Loucy (cell line): ENCODE results near the gene EEFSEC.

ENCODE experiments used
- EZH2phosphoT487 ChIP-seq: fragments of 200-600 bp; IDR thresholded peaks from 2 replicates; pipeline ENCODE4 v1.6.1; 2018; ENCODE audit warnings: antibody characterized with exemption, mild to moderate bottlenecking, moderate library complexity, borderline replicate concordance
- TF ChIP-seq, protein P1 (sequence below): fragments of 200-600 bp; sonication (generic); conservative IDR thresholded peaks from 2 replicates; pipeline ENCODE4 v1.5.1; 2014; ENCODE audit warnings: mild to moderate bottlenecking, antibody characterized with exemption, low read length

DNA sequence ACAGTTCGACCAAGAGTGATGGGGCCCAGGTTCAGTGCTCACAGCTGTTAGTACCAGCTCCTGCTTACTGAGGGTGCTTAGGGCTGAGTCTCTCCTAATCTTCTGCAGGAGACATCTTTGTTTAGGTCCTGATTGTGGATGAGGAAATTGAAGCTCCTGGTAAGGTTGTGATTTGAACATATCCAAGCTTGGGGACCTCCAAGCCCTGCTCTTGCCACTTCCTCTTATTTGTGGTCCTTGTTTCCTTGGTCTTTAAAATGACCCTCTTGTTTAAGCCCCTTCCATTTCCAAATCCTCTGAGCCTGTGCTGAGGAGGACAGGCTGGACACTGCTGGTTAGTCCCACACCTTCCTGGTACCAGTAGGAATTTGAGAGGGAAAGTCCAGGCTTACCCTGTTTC, 87.0 kb downstream of the EEFSEC start:
- TF ChIP-seq, protein P1, sequence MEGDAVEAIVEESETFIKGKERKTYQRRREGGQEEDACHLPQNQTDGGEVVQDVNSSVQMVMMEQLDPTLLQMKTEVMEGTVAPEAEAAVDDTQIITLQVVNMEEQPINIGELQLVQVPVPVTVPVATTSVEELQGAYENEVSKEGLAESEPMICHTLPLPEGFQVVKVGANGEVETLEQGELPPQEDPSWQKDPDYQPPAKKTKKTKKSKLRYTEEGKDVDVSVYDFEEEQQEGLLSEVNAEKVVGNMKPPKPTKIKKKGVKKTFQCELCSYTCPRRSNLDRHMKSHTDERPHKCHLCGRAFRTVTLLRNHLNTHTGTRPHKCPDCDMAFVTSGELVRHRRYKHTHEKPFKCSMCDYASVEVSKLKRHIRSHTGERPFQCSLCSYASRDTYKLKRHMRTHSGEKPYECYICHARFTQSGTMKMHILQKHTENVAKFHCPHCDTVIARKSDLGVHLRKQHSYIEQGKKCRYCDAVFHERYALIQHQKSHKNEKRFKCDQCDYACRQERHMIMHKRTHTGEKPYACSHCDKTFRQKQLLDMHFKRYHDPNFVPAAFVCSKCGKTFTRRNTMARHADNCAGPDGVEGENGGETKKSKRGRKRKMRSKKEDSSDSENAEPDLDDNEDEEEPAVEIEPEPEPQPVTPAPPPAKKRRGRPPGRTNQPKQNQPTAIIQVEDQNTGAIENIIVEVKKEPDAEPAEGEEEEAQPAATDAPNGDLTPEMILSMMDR: no peak
- TF ChIP-seq EZH2phosphoT487: no peak
